MCF 10A (cell line): ENCODE data around the gene KAT2B. TPM values are rescaled to one million over a fixed set of nuclear protein-coding genes. Genes with fewer than 3 reads are reported as not detected.

ENCODE experiments used
- BruUV-seq: library from RNA; stranded (reverse); fragments of 400-500 nt; replicated peaks from 2 replicates; lab custom pipeline; 2021; lab: Mats Ljungman, UMichigan
- CTCF ChIA-PET: fragments of 300-600 bp; sonication (Branson Sonifier 250); formaldehyde crosslinking; extraction: SDS; loops from one replicate; lab custom pipeline; 2021; ENCODE audit warnings: antibody characterized with exemption, inconsistent platforms; lab: Yijun Ruan, JAX
- POLR2A ChIA-PET: fragments of 300-600, 350-650 bp; sonication (Branson Sonifier 250); formaldehyde crosslinking; extraction: SDS; loops from one replicate; lab custom pipeline; 2020; ENCODE audit warnings: antibody characterized with exemption, inconsistent platforms; lab: Yijun Ruan, JAX
- DNase-seq: peaks from one replicate; pipeline ENCODE4 v3.0.0-alpha.2; 2018; ENCODE audit not compliant: unreplicated experiment
- H3K27ac Mint-ChIP-seq: one replicate; pipeline ENCODE4 v1.8.0; 2022; ENCODE audit warnings: mild to moderate bottlenecking, low read depth, mixed read lengths; ENCODE audit not compliant: unreplicated experiment
- H3K27me3 Mint-ChIP-seq: one replicate; pipeline ENCODE4 v1.8.0; 2022; ENCODE audit warnings: mixed read lengths; ENCODE audit not compliant: insufficient read depth, unreplicated experiment
- H3K36me3 Mint-ChIP-seq: one replicate; pipeline ENCODE4 v1.8.0; 2022; ENCODE audit warnings: mild to moderate bottlenecking, moderate library complexity, mixed read lengths; ENCODE audit not compliant: insufficient read depth, unreplicated experiment
- H3K4me1 Mint-ChIP-seq: one replicate; pipeline ENCODE4 v1.8.0; 2022; ENCODE audit warnings: mixed read lengths; ENCODE audit not compliant: insufficient read depth, unreplicated experiment
- H3K4me3 Mint-ChIP-seq: one replicate; pipeline ENCODE4 v1.8.0; 2022; ENCODE audit warnings: mild to moderate bottlenecking, moderate library complexity, mixed read lengths; ENCODE audit not compliant: unreplicated experiment
- H3K9me3 Mint-ChIP-seq: one replicate; pipeline ENCODE4 v1.8.0; 2022; ENCODE audit warnings: mixed read lengths; ENCODE audit not compliant: unreplicated experiment
- intact Hi-C: fragments of 100-400 bp; cut with micrococcal nuclease; formaldehyde crosslinking; loops from 2 replicates; pipeline ENCODE4 v1.14.1; 2022
- total RNA-seq: library from RNA; stranded (reverse); gene quantifications from 2 replicates; pipeline ENCODE4 v1.2.3, GENCODE V29; 2022
- TF ChIP-seq, protein P1 (sequence below): fragments of 200-600 bp; IDR thresholded peaks from one replicate; pipeline ENCODE4 v1.8.0; 2022; ENCODE audit warnings: antibody characterized with exemption, mild to moderate bottlenecking; ENCODE audit not compliant: unreplicated experiment

Gene KAT2B
- total RNA-seq, 1 experiment from 2014 or later: 9.4 TPM

DNA sequence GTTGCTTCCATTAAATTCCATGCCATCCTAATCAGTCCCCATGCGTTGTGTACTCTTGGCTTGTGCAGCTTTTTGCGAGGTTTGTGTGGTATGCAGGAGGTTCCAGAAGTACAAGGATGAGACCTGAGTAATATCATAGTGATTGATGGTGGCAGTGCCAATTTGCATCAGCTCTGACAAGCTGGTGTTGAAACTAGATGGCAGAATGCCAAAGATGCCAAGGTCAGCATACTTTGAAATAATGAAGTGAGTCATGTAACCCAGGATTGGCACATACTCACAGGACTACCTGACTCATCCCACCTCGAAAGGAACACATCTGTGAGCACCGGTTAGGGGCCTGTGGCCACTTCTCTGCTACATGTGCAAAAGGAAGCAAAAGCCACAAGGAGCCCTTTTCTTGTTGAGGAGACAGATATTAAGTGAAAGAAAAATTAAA is 14.3 kb downstream of the KAT2B start:
- Mint-ChIP-seq H3K9me3 (no peaks in the 10 kb centered on the region), H3K27me3 (no peaks in the 10 kb centered on the region), H3K27ac (no peak overlapping the region), H3K4me3 (no peak overlapping the region), H3K4me1 (no peaks in the 10 kb centered on the region), H3K36me3 (no peaks in the 10 kb centered on the region)
- BruUV-seq: no TSS peak
- ChIA-PET CTCF (interaction anchor here (2.8 kb wide), 1 partner anchor 13 kb away, joined by 19 read pairs; the partner anchor contains the start of gene KAT2B), POLR2A (interaction anchor here (0.9 to 5.4 kb wide), 9 partner anchors 9 to 132 kb away, joined by 3 to 88 read pairs (median 4); partner anchors contain the start of genes KAT2B and SGO1)
- TF ChIP-seq, protein P1, sequence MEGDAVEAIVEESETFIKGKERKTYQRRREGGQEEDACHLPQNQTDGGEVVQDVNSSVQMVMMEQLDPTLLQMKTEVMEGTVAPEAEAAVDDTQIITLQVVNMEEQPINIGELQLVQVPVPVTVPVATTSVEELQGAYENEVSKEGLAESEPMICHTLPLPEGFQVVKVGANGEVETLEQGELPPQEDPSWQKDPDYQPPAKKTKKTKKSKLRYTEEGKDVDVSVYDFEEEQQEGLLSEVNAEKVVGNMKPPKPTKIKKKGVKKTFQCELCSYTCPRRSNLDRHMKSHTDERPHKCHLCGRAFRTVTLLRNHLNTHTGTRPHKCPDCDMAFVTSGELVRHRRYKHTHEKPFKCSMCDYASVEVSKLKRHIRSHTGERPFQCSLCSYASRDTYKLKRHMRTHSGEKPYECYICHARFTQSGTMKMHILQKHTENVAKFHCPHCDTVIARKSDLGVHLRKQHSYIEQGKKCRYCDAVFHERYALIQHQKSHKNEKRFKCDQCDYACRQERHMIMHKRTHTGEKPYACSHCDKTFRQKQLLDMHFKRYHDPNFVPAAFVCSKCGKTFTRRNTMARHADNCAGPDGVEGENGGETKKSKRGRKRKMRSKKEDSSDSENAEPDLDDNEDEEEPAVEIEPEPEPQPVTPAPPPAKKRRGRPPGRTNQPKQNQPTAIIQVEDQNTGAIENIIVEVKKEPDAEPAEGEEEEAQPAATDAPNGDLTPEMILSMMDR: no peak
- intact Hi-C loops: loop anchor here (1.0 to 2.0 kb wide), 2 partner anchors 14 to 132 kb away; partner anchors contain the start of genes KAT2B and SGO1
- peak; percentile 100 for DNase-seq

DNA sequence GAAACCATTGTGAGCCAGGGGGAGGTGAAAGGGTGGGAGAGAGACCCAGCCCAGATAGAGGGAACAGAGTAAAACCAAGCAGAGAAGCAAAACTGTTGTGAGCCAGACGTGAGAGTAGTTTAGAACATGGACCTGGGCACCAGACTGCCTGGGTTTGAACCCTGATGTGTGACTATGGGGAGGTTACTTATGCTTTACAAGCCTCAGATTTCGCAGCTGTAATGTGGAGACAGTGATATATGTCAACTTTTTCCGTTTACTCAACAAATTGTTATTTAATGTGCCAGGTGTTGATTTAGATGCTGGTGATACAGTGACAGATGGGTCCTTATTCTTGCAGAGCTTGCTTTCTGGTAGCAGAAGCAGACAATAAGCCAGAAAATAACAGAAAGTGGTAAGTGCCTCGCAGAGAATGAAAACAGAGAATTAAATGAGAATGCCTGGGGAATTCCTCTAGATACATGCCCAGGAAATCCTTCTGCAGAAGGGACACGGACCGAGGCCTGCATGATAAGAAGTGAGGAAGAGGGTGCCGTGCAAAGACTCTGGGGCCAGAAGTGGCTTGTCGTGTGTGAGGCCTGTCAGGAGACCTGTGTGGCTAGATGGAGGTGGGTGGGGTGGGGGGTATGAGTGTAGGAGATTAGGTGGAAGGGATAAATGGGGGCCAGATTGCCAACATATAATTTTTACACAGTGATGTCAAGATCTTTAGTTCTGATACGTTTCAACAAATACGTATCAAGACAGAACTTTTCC is 15.0 kb downstream of the KAT2B start:
- no peak overlapping the region for H3K27ac Mint-ChIP-seq
- H3K9me3 Mint-ChIP-seq: no peaks in the 10 kb centered on the region
- H3K27me3 Mint-ChIP-seq: no peaks in the 10 kb centered on the region
- no peak overlapping the region for H3K4me3 Mint-ChIP-seq
- H3K36me3 Mint-ChIP-seq: no peaks in the 10 kb centered on the region
- intact Hi-C loops: loop anchor here (2.0 kb wide), 1 partner anchor 14 kb away; the partner anchor contains the start of gene KAT2B
- TF ChIP-seq, protein P1: no peak
- H3K4me1 Mint-ChIP-seq: no peaks in the 10 kb centered on the region
- ChIA-PET POLR2A (interaction anchor here (0.9 to 5.4 kb wide), 7 partner anchors 12 to 131 kb away, joined by 3 to 88 read pairs (median 4); partner anchors contain the start of genes KAT2B and SGO1), CTCF (interaction anchor here (0.6 to 2.8 kb wide), 2 partner anchors 14 to 55 kb away, joined by 4 to 19 read pairs; partner anchors contain the start of gene KAT2B)
- no peak for DNase-seq
- BruUV-seq: no TSS peak

DNA sequence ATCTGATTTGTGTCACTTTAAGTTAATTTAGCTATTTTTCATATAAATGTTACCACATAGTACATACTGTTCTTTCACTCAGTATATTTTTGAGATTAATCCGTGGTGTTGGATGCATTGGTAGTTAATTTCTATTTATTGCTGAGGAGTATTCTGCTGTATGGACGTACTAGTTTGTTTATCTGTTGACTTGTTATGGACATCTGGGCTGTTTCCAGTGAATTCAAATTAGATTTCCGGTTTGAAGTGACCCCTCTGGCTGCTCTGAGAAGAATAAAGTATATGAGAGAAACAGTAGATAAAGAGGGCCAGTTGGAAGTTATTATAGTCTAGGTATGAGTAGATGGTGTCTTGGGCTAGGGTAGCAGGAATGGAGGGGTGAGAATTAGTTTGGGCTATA is 15.6 kb downstream of the KAT2B start:
- intact Hi-C loops: loop anchor here (2.0 kb wide), 1 partner anchor 15 kb away; the partner anchor contains the start of gene KAT2B
- no peak for DNase-seq
- no peaks in the 10 kb centered on the region for H3K36me3 Mint-ChIP-seq
- peaks cover 2% of the 10 kb centered on the region for H3K4me1 Mint-ChIP-seq
- BruUV-seq: no TSS peak
- no peak overlapping the region for H3K4me3 Mint-ChIP-seq
- no peaks in the 10 kb centered on the region for H3K27me3 Mint-ChIP-seq
- TF ChIP-seq, protein P1: no peak
- ChIA-PET CTCF (interaction anchor here (0.6 kb wide), 1 partner anchor 55 kb away, joined by 4 read pairs; no protein-coding TSS in a partner anchor), POLR2A (interaction anchor here (1.6 to 5.4 kb wide), 4 partner anchors 13 to 128 kb away, joined by 3 to 88 read pairs (median 17); partner anchors contain the start of gene KAT2B)
- H3K27ac Mint-ChIP-seq: no peak overlapping the region
- H3K9me3 Mint-ChIP-seq: no peaks in the 10 kb centered on the region
